Breast epithelium (tissue), 3 donors: ENCODE data around the gene SEMA4C.

Experiments used
- POLR2A ChIP-seq: fragments of 450-650 bp; IDR thresholded peaks from one replicate; pipeline ENCODE4 v1.6.1; 2016; ENCODE audit warnings: antibody characterized with exemption, mild to moderate bottlenecking, moderate library complexity
- POLR2AphosphoS5 ChIP-seq, 3 donors: sonication (generic); formaldehyde crosslinking; IDR thresholded peaks; one replicate each; pipeline ENCODE4 v1.6.1; 2017; ENCODE audit warnings: antibody characterized with exemption in 3 of 3
- TF ChIP-seq, protein P1 (sequence below), 3 donors: fragments of 450-650 bp; IDR thresholded peaks; one replicate each; pipeline ENCODE4 v1.5.1; 2016 to 2017; ENCODE audit warnings: antibody characterized with exemption in 3 of 3, mild to moderate bottlenecking in 3 of 3, moderate library complexity in 3 of 3

DNA sequence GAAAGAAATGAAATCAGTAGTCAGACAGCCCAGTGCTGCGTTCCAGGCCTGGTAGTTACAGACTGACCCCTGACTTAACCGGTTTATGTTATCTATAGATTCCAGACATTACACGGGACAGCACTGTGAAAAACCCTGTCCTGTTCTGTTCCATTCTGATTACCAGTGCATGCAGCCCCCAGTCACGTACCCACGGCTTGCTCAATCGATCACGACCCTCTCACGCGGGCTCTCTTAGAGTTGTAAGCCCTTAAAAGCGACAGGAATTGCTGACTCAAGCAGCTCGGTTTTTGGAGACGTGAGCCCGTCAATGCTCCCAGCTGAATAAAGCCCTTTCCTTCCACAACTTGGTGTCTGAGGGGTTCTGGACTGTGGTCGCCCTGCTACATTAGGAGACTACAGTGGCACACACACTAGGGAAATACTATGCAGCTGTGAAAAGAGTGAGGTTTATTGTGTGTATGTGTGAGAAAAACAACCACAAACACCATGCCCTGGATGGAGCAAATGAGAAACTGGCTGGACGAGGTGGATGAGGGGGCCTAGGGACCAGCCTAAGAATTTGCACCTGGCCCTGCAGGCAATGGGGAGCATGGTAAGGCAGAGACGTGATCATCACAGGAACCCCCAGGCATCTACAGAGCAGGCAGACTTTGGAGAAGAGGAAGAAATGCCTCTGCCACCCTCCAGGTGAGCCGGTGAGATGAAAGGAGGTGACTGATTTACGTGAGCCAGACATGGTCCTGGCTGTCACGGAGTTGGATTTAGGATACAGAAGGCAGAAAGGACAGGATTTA lies 49.1 kb upstream of the SEMA4C start:
- TF ChIP-seq POLR2AphosphoS5 (IDR thresholded peaks at IDR 0.05) (no peak), POLR2A (no peak)
- TF ChIP-seq, protein P1, sequence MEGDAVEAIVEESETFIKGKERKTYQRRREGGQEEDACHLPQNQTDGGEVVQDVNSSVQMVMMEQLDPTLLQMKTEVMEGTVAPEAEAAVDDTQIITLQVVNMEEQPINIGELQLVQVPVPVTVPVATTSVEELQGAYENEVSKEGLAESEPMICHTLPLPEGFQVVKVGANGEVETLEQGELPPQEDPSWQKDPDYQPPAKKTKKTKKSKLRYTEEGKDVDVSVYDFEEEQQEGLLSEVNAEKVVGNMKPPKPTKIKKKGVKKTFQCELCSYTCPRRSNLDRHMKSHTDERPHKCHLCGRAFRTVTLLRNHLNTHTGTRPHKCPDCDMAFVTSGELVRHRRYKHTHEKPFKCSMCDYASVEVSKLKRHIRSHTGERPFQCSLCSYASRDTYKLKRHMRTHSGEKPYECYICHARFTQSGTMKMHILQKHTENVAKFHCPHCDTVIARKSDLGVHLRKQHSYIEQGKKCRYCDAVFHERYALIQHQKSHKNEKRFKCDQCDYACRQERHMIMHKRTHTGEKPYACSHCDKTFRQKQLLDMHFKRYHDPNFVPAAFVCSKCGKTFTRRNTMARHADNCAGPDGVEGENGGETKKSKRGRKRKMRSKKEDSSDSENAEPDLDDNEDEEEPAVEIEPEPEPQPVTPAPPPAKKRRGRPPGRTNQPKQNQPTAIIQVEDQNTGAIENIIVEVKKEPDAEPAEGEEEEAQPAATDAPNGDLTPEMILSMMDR (IDR thresholded peaks at IDR 0.05) = no peak
